A549 (cell line): ENCODE data around the gene RIN1. TPM values are rescaled to one million over a fixed set of nuclear protein-coding genes. Genes with fewer than 3 reads are reported as not detected.

Experiments
- ATAC-seq, 2 experiments: fragments of 200-7000 bp in 1 of 2; fragments of >200 bp in 1 of 2; cut with Nextera tagmentation in 1 of 2; cut with Tn5 transposase in 1 of 2; 3 replicates each; pipeline versions ENCODE4 v1.8.0 to v1.9.1; 2018 to 2020; ENCODE audit warnings: mild to moderate bottlenecking in 1 of 2, moderate library complexity in 1 of 2
- CTCF ChIA-PET: fragments of 300-600 bp; sonication (Branson Sonifier 250); formaldehyde crosslinking; extraction: SDS; loops from one replicate; lab custom pipeline; 2021; ENCODE audit warnings: antibody characterized with exemption, inconsistent platforms; lab: Yijun Ruan, JAX
- POLR2A ChIA-PET: fragments of 350-600 bp; formaldehyde crosslinking; extraction: SDS; loops from one replicate; lab custom pipeline; 2021; ENCODE audit warnings: antibody characterized with exemption, inconsistent platforms; lab: Yijun Ruan, JAX
- DNase-seq, 2 experiments: peaks; one replicate each; pipeline versions ENCODE4 v3.0.0 to v3.0.0-alpha.2; 2011 to 2016; ENCODE audit warnings: low read depth in 1 of 2, low spot score in 1 of 2
- FAIRE-seq: peaks from 2 replicates; lab custom pipeline; 2011; peaks lifted over from hg19 to GRCh38; lab: Jason Lieb, UNC
- H3K27ac ChIP-seq, 2 experiments: fragments of >200 bp; sonication (Bioruptor Twin); formaldehyde crosslinking; 3 replicates each; pipeline ENCODE4 v1.5.1; 2016 to 2017
- H3K4me1 ChIP-seq: fragments of >200 bp; sonication (Bioruptor Twin); formaldehyde crosslinking; 3 replicates; pipeline ENCODE4 v1.6.1; 2016
- H3K4me2 ChIP-seq: fragments of >200 bp; sonication (Bioruptor Twin); formaldehyde crosslinking; 3 replicates; pipeline ENCODE4 v1.6.1; 2016
- H3K4me3 ChIP-seq: fragments of >200 bp; sonication (Bioruptor Twin); formaldehyde crosslinking; 3 replicates; pipeline ENCODE4 v1.5.1; 2016
- H3K9me3 ChIP-seq: fragments of >200 bp; sonication (Bioruptor Twin); formaldehyde crosslinking; 3 replicates; pipeline ENCODE4 v1.6.1; 2016
- CEBPB ChIP-seq, 2 experiments: fragments of >200 bp in 1 of 2; sonication (Bioruptor Twin) in 1 of 2; formaldehyde crosslinking in 1 of 2; IDR thresholded peaks; 2 replicates each; pipeline ENCODE4 v1.6.1; 2012 to 2016
- EP300 ChIP-seq, 2 experiments: fragments of >200 bp; sonication (Bioruptor Twin); formaldehyde crosslinking; IDR thresholded peaks; 2 replicates in 1 of 2; 3 replicates in 1 of 2; pipeline ENCODE4 v1.6.1; 2016 to 2017
- FOXS1 ChIP-seq: fragments of 250-450 bp; sonication (Bioruptor Pico); IDR thresholded peaks from 2 replicates; pipeline ENCODE4 v1.5.0; 2020; ENCODE audit warnings: mild to moderate bottlenecking, moderate library complexity
- HDAC2 ChIP-seq: fragments of 200-600 bp; sonication (generic); IDR thresholded peaks from 2 replicates; pipeline ENCODE4 v1.6.1; 2016
- NPAS2 ChIP-seq: fragments of 250-450 bp; sonication (Bioruptor Pico); IDR thresholded peaks from 2 replicates; pipeline ENCODE4 v1.8.0; 2022; ENCODE audit warnings: mild to moderate bottlenecking, moderate library complexity, borderline replicate concordance
- NR3C1 ChIP-seq: fragments of >200 bp; sonication (Bioruptor Twin); formaldehyde crosslinking; IDR thresholded peaks from 3 replicates; pipeline ENCODE4 v1.6.1; 2017
- SREBF2 ChIP-seq: fragments of 450-650 bp; IDR thresholded peaks from 2 replicates; pipeline ENCODE4 v1.6.1; 2014; ENCODE audit warnings: mild to moderate bottlenecking, moderate library complexity
- ZC3H11A ChIP-seq: fragments of 450-650 bp; IDR thresholded peaks from 2 replicates; pipeline ENCODE4 v1.6.1; 2014; ENCODE audit warnings: antibody characterized with exemption, mild to moderate bottlenecking
- ZFP36 ChIP-seq: fragments of 450-650 bp; IDR thresholded peaks from 2 replicates; pipeline ENCODE4 v1.6.1; 2014; ENCODE audit warnings: borderline replicate concordance; ENCODE audit not compliant: partially characterized antibody
- WGBS: methylation state at CpG from one replicate; pipeline ENCODE4 v1.1.6; 2017; ENCODE audit errors: missing lambda C conversion rate; 5-methylcytosine and 5-hydroxymethylcytosine counted together
- polyA plus RNA-seq, 4 experiments: library from polyadenylated mRNA; depleted of rRNA in 3 of 4; stranded (reverse); fragments of >200 nt; fragmentation: RNase III in 1 of 4; extraction: RNeasy Plus Mini Kit Qiagen cat#74134 plus additional on column Dnase treatment in 1 of 4; gene quantifications; 2 replicates in 3 of 4; 3 replicates in 1 of 4; pipeline ENCODE4 v1.2.3, GENCODE V29; 2011 to 2017
- TF ChIP-seq, protein P1 (sequence below): fragments of >200 bp; sonication (Bioruptor Twin); formaldehyde crosslinking; IDR thresholded peaks from 3 replicates; pipeline ENCODE4 v1.6.1; 2016
- TF ChIP-seq, protein P2 (sequence below): fragments of 200-600 bp; sonication (generic); IDR thresholded peaks from 2 replicates; pipeline ENCODE4 v1.6.1; 2016; ENCODE audit warnings: antibody characterized with exemption, mild to moderate bottlenecking, moderate library complexity
- TF ChIP-seq, protein P3 (sequence below): fragments of >200 bp; sonication (Bioruptor Twin); formaldehyde crosslinking; IDR thresholded peaks from 2 replicates; pipeline ENCODE4 v1.6.1; 2016
- TF ChIP-seq, protein P4 (sequence below): IDR thresholded peaks from 2 replicates; pipeline ENCODE4 v1.6.1; 2012
- TF ChIP-seq, protein P5 (sequence below): fragments of 450-650 bp; IDR thresholded peaks from 2 replicates; pipeline ENCODE4 v1.6.1; 2014; ENCODE audit warnings: antibody characterized with exemption

The RIN1 gene
- polyA plus RNA-seq, 2 of the 4 experiments (the other 2 are of a cell fraction) = 2.0 to 9.3 TPM

DNA sequence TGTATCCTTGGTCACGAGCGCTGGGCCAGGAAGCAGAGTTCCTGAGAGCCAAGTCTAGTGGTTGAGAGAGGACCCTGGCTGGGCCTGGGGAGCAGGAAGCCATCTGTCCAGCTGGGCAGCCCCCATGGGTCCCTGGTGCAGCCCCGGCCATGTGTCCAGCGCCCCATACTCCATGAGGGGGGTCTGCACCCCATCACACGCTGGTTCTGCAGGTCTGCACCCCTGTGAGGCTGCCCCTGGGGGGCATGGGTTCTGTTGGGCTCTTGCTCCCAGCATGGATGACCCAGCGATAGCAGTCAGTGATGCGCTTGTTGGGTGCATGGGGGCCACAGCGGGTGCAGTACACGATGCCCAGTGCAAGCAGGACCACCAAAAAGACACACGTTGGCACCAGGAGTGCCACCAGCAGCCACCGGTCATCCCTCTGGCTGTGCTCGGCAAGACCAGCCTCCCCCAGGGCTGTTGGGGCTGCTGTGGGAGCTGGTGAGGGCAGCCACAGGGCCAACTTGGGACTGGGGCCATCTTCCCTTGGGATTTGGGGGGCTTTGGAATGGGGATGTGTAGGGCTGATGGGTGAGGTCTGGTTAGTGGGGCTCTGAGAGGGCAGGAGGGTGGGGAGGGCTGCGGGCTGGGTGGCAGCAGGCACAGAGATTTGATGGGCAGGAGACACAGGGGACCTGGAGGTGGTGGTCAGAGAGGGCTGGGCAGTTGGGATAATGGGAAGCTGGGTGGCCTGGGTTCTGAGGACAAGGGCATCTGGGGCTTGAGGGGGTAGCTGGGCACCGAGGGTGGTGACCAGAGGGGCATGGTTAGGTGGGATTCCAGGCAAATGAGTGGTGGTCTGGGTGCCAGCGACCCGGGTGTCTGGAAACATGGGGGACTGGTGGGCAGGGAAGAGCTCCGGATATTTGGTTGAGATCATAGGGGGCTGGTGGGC is 21.4 kb downstream of the RIN1 start:
- ChIA-PET CTCF (interaction anchor here (0.9 to 12.2 kb wide), 7 partner anchors 10 to 74 kb away, joined by 3 to 247 read pairs (median 4); partner anchors contain the start of gene RIN1), POLR2A (no interaction called here)

DNA sequence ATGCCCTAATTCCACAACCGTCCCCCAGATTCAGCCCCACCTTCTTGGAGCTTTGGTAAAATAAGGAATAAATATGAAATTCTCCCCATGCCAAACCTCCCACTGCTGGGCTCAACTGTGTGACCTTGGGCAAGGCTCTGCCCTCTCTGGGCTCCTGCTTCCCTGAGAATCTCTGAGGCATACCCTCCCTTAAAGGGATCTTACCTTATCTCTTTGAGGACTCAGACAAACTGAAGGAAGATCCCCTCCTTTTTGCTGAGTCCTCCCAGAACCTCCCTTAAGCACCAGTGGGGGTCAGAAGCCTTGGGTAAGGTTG is 22.1 kb downstream of the RIN1 start:
- ChIA-PET POLR2A (no interaction called here), CTCF (interaction anchor here (1.1 to 12.2 kb wide), 10 partner anchors 11 to 75 kb away, joined by 3 to 247 read pairs (median 38); partner anchors contain the start of genes B4GAT1, BRMS1 and RIN1)
- no peaks in the 10 kb centered on the region for H3K9me3 ChIP-seq
- ATAC-seq = no peak
- no peak overlapping the region for H3K4me3 ChIP-seq
- TF ChIP-seq, protein P1, sequence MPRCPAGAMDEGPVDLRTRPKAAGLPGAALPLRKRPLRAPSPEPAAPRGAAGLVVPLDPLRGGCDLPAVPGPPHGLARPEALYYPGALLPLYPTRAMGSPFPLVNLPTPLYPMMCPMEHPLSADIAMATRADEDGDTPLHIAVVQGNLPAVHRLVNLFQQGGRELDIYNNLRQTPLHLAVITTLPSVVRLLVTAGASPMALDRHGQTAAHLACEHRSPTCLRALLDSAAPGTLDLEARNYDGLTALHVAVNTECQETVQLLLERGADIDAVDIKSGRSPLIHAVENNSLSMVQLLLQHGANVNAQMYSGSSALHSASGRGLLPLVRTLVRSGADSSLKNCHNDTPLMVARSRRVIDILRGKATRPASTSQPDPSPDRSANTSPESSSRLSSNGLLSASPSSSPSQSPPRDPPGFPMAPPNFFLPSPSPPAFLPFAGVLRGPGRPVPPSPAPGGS = no peak
- TF ChIP-seq NR3C1 (no peak), NPAS2 (CRISPR knock-in tag) (no peak), HDAC2 (no peak), ZFP36 (no peak), CEBPB (IDR thresholded peaks at IDR 0.05) (no peak)
- TF ChIP-seq, protein P2, sequence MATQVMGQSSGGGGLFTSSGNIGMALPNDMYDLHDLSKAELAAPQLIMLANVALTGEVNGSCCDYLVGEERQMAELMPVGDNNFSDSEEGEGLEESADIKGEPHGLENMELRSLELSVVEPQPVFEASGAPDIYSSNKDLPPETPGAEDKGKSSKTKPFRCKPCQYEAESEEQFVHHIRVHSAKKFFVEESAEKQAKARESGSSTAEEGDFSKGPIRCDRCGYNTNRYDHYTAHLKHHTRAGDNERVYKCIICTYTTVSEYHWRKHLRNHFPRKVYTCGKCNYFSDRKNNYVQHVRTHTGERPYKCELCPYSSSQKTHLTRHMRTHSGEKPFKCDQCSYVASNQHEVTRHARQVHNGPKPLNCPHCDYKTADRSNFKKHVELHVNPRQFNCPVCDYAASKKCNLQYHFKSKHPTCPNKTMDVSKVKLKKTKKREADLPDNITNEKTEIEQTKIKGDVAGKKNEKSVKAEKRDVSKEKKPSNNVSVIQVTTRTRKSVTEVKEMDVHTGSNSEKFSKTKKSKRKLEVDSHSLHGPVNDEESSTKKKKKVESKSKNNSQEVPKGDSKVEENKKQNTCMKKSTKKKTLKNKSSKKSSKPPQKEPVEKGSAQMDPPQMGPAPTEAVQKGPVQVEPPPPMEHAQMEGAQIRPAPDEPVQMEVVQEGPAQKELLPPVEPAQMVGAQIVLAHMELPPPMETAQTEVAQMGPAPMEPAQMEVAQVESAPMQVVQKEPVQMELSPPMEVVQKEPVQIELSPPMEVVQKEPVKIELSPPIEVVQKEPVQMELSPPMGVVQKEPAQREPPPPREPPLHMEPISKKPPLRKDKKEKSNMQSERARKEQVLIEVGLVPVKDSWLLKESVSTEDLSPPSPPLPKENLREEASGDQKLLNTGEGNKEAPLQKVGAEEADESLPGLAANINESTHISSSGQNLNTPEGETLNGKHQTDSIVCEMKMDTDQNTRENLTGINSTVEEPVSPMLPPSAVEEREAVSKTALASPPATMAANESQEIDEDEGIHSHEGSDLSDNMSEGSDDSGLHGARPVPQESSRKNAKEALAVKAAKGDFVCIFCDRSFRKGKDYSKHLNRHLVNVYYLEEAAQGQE = no peak
- TF ChIP-seq, protein P3, sequence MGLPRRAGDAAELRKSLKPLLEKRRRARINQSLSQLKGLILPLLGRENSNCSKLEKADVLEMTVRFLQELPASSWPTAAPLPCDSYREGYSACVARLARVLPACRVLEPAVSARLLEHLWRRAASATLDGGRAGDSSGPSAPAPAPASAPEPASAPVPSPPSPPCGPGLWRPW = no peak
- TF ChIP-seq, protein P4, sequence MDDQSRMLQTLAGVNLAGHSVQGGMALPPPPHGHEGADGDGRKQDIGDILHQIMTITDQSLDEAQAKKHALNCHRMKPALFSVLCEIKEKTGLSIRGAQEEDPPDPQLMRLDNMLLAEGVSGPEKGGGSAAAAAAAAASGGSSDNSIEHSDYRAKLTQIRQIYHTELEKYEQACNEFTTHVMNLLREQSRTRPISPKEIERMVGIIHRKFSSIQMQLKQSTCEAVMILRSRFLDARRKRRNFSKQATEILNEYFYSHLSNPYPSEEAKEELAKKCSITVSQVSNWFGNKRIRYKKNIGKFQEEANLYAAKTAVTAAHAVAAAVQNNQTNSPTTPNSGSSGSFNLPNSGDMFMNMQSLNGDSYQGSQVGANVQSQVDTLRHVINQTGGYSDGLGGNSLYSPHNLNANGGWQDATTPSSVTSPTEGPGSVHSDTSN = no peak
- WGBS = 100% methylated on average over 1 of the region's 1 CpG
- DNase-seq = no peak
- 0 out of 6 replicates have a peak overlapping the region, but pooled peaks of 1 of the 2 experiments have one; percentile 87 for H3K27ac ChIP-seq
- H3K4me2 ChIP-seq = no peak overlapping the region
- no peak for FAIRE-seq
- peaks cover 29% of the 10 kb centered on the region for H3K4me1 ChIP-seq

More for the DNA sequence above, 21.4 kb downstream of the RIN1 start:
- no peak for ATAC-seq
- Histone ChIP-seq H3K4me1 (peaks cover 29% of the 10 kb centered on the region), H3K9me3 (no peaks in the 10 kb centered on the region), H3K4me2 (no peak overlapping the region), H3K27ac (no peak overlapping the region), H3K4me3 (no peak overlapping the region)
- no peak for FAIRE-seq
- 77% methylated on average over 15 of the region's 17 CpGs for WGBS
- TF ChIP-seq EP300 (IDR thresholded peaks at IDR 0.05) (no peak), ZC3H11A (no peak), NPAS2 (CRISPR knock-in tag) (no peak), FOXS1 (CRISPR knock-in tag) (no peak), SREBF2 (no peak)
- TF ChIP-seq, protein P5, sequence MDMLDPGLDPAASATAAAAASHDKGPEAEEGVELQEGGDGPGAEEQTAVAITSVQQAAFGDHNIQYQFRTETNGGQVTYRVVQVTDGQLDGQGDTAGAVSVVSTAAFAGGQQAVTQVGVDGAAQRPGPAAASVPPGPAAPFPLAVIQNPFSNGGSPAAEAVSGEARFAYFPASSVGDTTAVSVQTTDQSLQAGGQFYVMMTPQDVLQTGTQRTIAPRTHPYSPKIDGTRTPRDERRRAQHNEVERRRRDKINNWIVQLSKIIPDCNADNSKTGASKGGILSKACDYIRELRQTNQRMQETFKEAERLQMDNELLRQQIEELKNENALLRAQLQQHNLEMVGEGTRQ = no peak
- TF ChIP-seq, all 56 proteins: peak for 0
- DNase-seq = no peak
